GM12878 (cell line): ENCODE results near the gene CSNK1G1.

Experiments
- ATF3 ChIP-seq: IDR thresholded peaks from 2 replicates; pipeline ENCODE4 v1.6.1; 2011; ENCODE audit warnings: low read depth, mild to moderate bottlenecking, low read length, moderate library complexity, borderline replicate concordance; ENCODE audit errors: extremely low read depth
- CEBPZ ChIP-seq: fragments of 150-350 bp; IDR thresholded peaks from 2 replicates; pipeline ENCODE4 v1.6.1; 2016; ENCODE audit warnings: low read depth, low read length
- CHD2 ChIP-seq: IDR thresholded peaks from 2 replicates; pipeline ENCODE4 v1.6.1; 2011; ENCODE audit warnings: low read depth, low read length, improper control_type of control experiment, borderline replicate concordance
- CTCF ChIP-seq, 3 experiments: IDR thresholded peaks in 2 of 3; conservative IDR thresholded peaks in 1 of 3; 2 replicates each; pipeline ENCODE4 v1.5.1; 2011; ENCODE audit warnings: low read depth in 3 of 3, low read length in 3 of 3, mild to moderate bottlenecking in 3 of 3, control low read depth in 2 of 3, moderate library complexity in 2 of 3, inconsistent platforms in 1 of 3, mixed read lengths in 1 of 3; ENCODE audit not compliant: control insufficient read depth in 2 of 3, insufficient read depth in 1 of 3; ENCODE audit errors: extremely low read depth in 1 of 3
- NFXL1 ChIP-seq: fragments of 450-650 bp; IDR thresholded peaks from 2 replicates; pipeline ENCODE4 v1.6.1; 2017; ENCODE audit warnings: antibody characterized with exemption, mild to moderate bottlenecking, borderline replicate concordance
- PKNOX1 ChIP-seq: fragments of 450-650 bp; IDR thresholded peaks from 2 replicates; pipeline ENCODE4 v1.6.1; 2016; ENCODE audit warnings: mild to moderate bottlenecking
- POLR2A ChIP-seq: IDR thresholded peaks from 2 replicates; pipeline ENCODE4 v1.6.1; 2011; ENCODE audit warnings: low read depth, mild to moderate bottlenecking, low read length
- POLR2AphosphoS5 ChIP-seq: IDR thresholded peaks from 2 replicates; pipeline ENCODE4 v1.6.1; 2011; ENCODE audit warnings: mild to moderate bottlenecking, low read length, inconsistent platforms
- RAD21 ChIP-seq: IDR thresholded peaks from 2 replicates; pipeline ENCODE4 v1.6.1; 2011; ENCODE audit warnings: mild to moderate bottlenecking, low read depth, low read length, moderate library complexity; ENCODE audit not compliant: insufficient read depth
- SP1 ChIP-seq: IDR thresholded peaks from one replicate; pipeline ENCODE4 v1.6.1; 2011; ENCODE audit warnings: low read depth, low read length

- no peak for TF ChIP-seq CEBPZ
- no peak for TF ChIP-seq NFXL1
- TF ChIP-seq POLR2AphosphoS5 = no peak
- TF ChIP-seq POLR2A = no peak
- TF ChIP-seq ATF3 = no peak
- TF ChIP-seq SP1 = no peak
- no peak for TF ChIP-seq CTCF (IDR thresholded peaks at IDR 0.05 in 2 of 3, conservative IDR thresholded peaks at IDR 0.05 in 1 of 3; ENCODE audit: control insufficient read depth in 2 of 3, extremely low read depth in 1 of 3, insufficient read depth in 1 of 3, low read depth in 3 of 3, low read length in 3 of 3)
- no peak for TF ChIP-seq RAD21
- no peak for TF ChIP-seq PKNOX1
- no peak for TF ChIP-seq CHD2
Observed at GRCh38 chr15:64267331-64267973, 88.5 kb downstream of the CSNK1G1 start.
